B cell (primary cell): Measurements from ENCODE around the gene GALNT17. TPM values are rescaled to one million over a fixed set of nuclear protein-coding genes. Genes with fewer than 3 reads are reported as not detected.

Experiments used
- ATAC-seq: fragments of 200-7000 bp; cut with Tn5 transposase; one replicate; pipeline ENCODE4 v1.10.0; 2021; ENCODE audit warnings: low read depth, mild to moderate bottlenecking, moderate number of reproducible peaks, moderate library complexity
- CTCF ChIA-PET: fragments of 350-600 bp; sonication (Branson Sonifier 250); formaldehyde crosslinking; loops from one replicate; lab custom pipeline; 2021; ENCODE audit warnings: antibody characterized with exemption, inconsistent platforms; lab: Charles Lee
- POLR2A ChIA-PET: fragments of 350-600 bp; sonication (Branson Sonifier 250); formaldehyde crosslinking; loops from one replicate; lab custom pipeline; 2021; ENCODE audit warnings: antibody characterized with exemption; lab: Charles Lee
- DNase-seq: peaks from one replicate; pipeline ENCODE4 v3.0.0; 2013
- H2AFZ ChIP-seq: 2 replicates; pipeline ENCODE4 v1.6.1; 2012; ENCODE audit warnings: mild to moderate bottlenecking, low read depth, low read length; ENCODE audit not compliant: insufficient read depth, poor library complexity, severe bottlenecking
- H3K27ac ChIP-seq, 2 donors: 1 replicate in 1 of 2; 2 replicates in 1 of 2; pipeline ENCODE4 v1.5.1; 2012 to 2013; ENCODE audit warnings: low read length in 2 of 2, mild to moderate bottlenecking in 2 of 2, moderate library complexity in 1 of 2
- H3K27me3 ChIP-seq, 4 experiments: fragments of 200-600 bp in 1 of 4; sonication (generic) in 1 of 4; replicated peaks in 1 of 4; 1 replicate in 2 of 4; 2 replicates in 2 of 4; pipeline versions ENCODE4 v1.6.1 to v1.7.0; 2013 to 2016; ENCODE audit warnings: low read length in 3 of 4, mild to moderate bottlenecking in 2 of 4, mixed read lengths in 1 of 4, moderate library complexity in 1 of 4; ENCODE audit not compliant: insufficient read depth in 4 of 4, control insufficient read depth in 3 of 4; ENCODE audit errors: control extremely low read depth in 1 of 4
- H3K36me3 ChIP-seq, 2 experiments: replicated peaks in 1 of 2; 1 replicate in 1 of 2; 2 replicates in 1 of 2; pipeline versions ENCODE4 v1.6.1 to v1.7.1; 2013; ENCODE audit warnings: low read length in 1 of 2; ENCODE audit not compliant: insufficient read depth in 2 of 2, control insufficient read depth in 1 of 2; ENCODE audit errors: control extremely low read depth in 1 of 2, extremely low read depth in 1 of 2
- H3K4me1 ChIP-seq, 2 donors: fragments of 200-600 bp in 1 of 2; sonication (generic) in 1 of 2; 1 replicate in 1 of 2; 2 replicates in 1 of 2; pipeline versions ENCODE4 v1.5.1 to v1.6.1; 2013 to 2017; ENCODE audit warnings: low read length in 2 of 2; ENCODE audit not compliant: control insufficient read depth in 2 of 2, insufficient read depth in 2 of 2
- H3K4me2 ChIP-seq: replicated peaks from 2 replicates; pipeline ENCODE3; 2012; ENCODE audit warnings: mild to moderate bottlenecking, low read depth, low read length; ENCODE audit not compliant: poor library complexity, severe bottlenecking
- H3K4me3 ChIP-seq, 5 experiments: fragments of 200-600 bp in 1 of 5; sonication (generic) in 1 of 5; 1 replicate in 3 of 5; 2 replicates in 2 of 5; pipeline versions ENCODE4 v1.5.1 to v1.7.0; 2011 to 2016; ENCODE audit warnings: low read length in 4 of 5, mild to moderate bottlenecking in 4 of 5, low read depth in 2 of 5, control low read depth in 1 of 5, moderate library complexity in 1 of 5; ENCODE audit not compliant: insufficient read depth in 1 of 5; ENCODE audit errors: control extremely low read depth in 1 of 5, extremely low read depth in 1 of 5
- H3K79me2 ChIP-seq: fragments of 200-600 bp; sonication (generic); one replicate; pipeline ENCODE4 v1.6.0; 2016; ENCODE audit warnings: low read length; ENCODE audit not compliant: control insufficient read depth, insufficient read depth
- H3K9ac ChIP-seq: fragments of 200-600 bp; sonication (generic); 2 replicates; pipeline ENCODE4 v1.6.1; 2017; ENCODE audit warnings: mild to moderate bottlenecking, low read length, moderate library complexity
- H3K9me3 ChIP-seq, 3 donors: one replicate each; pipeline versions ENCODE4 v1.6.1 to v1.7.1; 2013; ENCODE audit warnings: low read length in 2 of 3; ENCODE audit not compliant: control insufficient read depth in 2 of 3, insufficient read depth in 1 of 3; ENCODE audit errors: control extremely low read depth in 1 of 3
- H4K20me1 ChIP-seq: 2 replicates; pipeline ENCODE4 v1.6.0; 2012; ENCODE audit warnings: mild to moderate bottlenecking, low read length; ENCODE audit not compliant: insufficient read depth, control insufficient read depth, poor library complexity, severe bottlenecking
- H3K27ac Mint-ChIP-seq: one replicate; pipeline ENCODE4 v1.8.0; 2021; ENCODE audit warnings: mixed read lengths
- H3K27me3 Mint-ChIP-seq: one replicate; pipeline ENCODE4 v1.8.0; 2021; ENCODE audit warnings: mixed read lengths
- H3K4me1 Mint-ChIP-seq: one replicate; pipeline ENCODE4 v1.8.0; 2021; ENCODE audit warnings: mixed read lengths
- H3K4me3 Mint-ChIP-seq: one replicate; pipeline ENCODE4 v1.8.0; 2021; ENCODE audit warnings: mixed read lengths
- H3K9me3 Mint-ChIP-seq: one replicate; pipeline ENCODE4 v1.8.0; 2022; ENCODE audit warnings: mixed read lengths; ENCODE audit not compliant: insufficient read depth
- CTCF ChIP-seq: fragments of 200-600 bp; IDR thresholded peaks from one replicate; pipeline ENCODE4 v1.8.0; 2022; ENCODE audit warnings: antibody characterized with exemption, mild to moderate bottlenecking
- EZH2 ChIP-seq: IDR thresholded peaks from 2 replicates; pipeline ENCODE4 v1.6.1; 2012; ENCODE audit warnings: borderline replicate concordance, low read depth, mild to moderate bottlenecking, moderate library complexity, low read length; ENCODE audit not compliant: insufficient read depth, poor library complexity, severe bottlenecking
- WGBS: methylation state at CpG from one replicate; pipeline ENCODE4 v1.1.5; 2013; ENCODE audit warnings: missing lambda C conversion rate; ENCODE audit not compliant: insufficient coverage; 5-methylcytosine and 5-hydroxymethylcytosine counted together
- intact Hi-C: fragments of 100-400 bp; cut with micrococcal nuclease; formaldehyde crosslinking; loops from one replicate; pipeline ENCODE4 v1.10.0; 2022
- polyA plus RNA-seq: library from polyadenylated mRNA; depleted of rRNA; stranded (reverse); fragments of >200 nt; gene quantifications from 2 replicates; pipeline ENCODE4 v1.2.3, GENCODE V29; 2012
- total RNA-seq, 2 donors: library from RNA; stranded (reverse); fragments of 120-200 nt in 1 of 2; gene quantifications; 1 replicate in 1 of 2; 2 replicates in 1 of 2; pipeline versions ENCODE4 v1.2.3 to v1.2.4, GENCODE V29; 2013 to 2022

The GALNT17 gene
- total and polyA plus RNA-seq, 2 donors (not counting 1 experiment from before 2014, with no cell fraction given): not detected

- CTCF ChIA-PET: no interaction called here
- H3K9me3 Mint-ChIP-seq: peaks cover 3% of the 10 kb centered on the region
- Histone ChIP-seq H3K9me3 (peaks cover 0 to 4% (median 0%) of the 10 kb centered on the region in 3 donors), H2AFZ (no peak overlapping the region), H3K79me2 (no peaks in the 10 kb centered on the region), H3K27ac (no peak overlapping the region), H3K9ac (no peak overlapping the region), H3K27me3 (no peaks in the 10 kb centered on the region), H4K20me1 (no peaks in the 10 kb centered on the region), H3K4me2 (no peak overlapping the region), H3K4me1 (no peaks in the 10 kb centered on the region), H3K36me3 (no peaks in the 10 kb centered on the region), H3K4me3 (no peak overlapping the region)
- no peak overlapping the region for H3K27ac Mint-ChIP-seq
- POLR2A ChIA-PET: no interaction called here
- no peaks in the 10 kb centered on the region for H3K4me1 Mint-ChIP-seq
- no peak for DNase-seq
- TF ChIP-seq CTCF (no peak), EZH2 (no peak)
- WGBS: no CpG with 5 or more reads among the region's 1 CpG
- intact Hi-C loops: no loop called here
- H3K27me3 Mint-ChIP-seq: no peaks in the 10 kb centered on the region
- no peak for ATAC-seq
- H3K4me3 Mint-ChIP-seq: no peak overlapping the region
Measured at GRCh38 chr7:71626206-71626605, 494.3 kb downstream of the GALNT17 start.

DNA sequence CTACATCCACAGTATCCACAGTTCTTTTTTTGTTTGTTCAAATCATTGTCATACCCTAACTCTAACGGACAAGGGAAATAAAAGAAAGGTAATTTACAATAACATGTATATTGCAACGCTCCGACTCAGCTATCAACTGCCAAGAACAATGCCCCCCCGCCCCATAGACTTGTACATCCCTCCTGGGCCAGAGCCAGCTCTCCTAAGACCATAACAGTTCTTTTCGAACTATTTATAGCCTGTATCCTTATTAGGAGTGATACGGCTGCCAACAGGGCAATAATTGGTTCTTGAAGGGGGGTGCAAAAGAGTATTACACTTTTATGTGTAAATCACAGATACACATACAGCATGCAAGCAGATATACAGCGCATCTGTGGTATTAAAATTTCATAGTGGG lies 495.7 kb downstream of the GALNT17 start:
- H3K4me3 ChIP-seq: no peak overlapping the region
- H3K36me3 ChIP-seq: no peaks in the 10 kb centered on the region
- intact Hi-C loops: no loop called here
- ChIA-PET CTCF (no interaction called here), POLR2A (no interaction called here)
- no peak overlapping the region for H3K9ac ChIP-seq
- no peaks in the 10 kb centered on the region for H3K9me3 Mint-ChIP-seq
- no peaks in the 10 kb centered on the region for H4K20me1 ChIP-seq
- ATAC-seq (no peak), DNase-seq (no peak)
- TF ChIP-seq EZH2 (no peak), CTCF (no peak)
- no peaks in the 10 kb centered on the region for H3K4me1 ChIP-seq
- H3K27ac Mint-ChIP-seq: no peak overlapping the region
- H3K27me3 Mint-ChIP-seq: no peaks in the 10 kb centered on the region
- H3K9me3 ChIP-seq: peaks cover 0 to 4% (median 0%) of the 10 kb centered on the region in 3 donors
- no peak overlapping the region for H3K4me3 Mint-ChIP-seq
- no peak overlapping the region for H3K27ac ChIP-seq
- no peak overlapping the region for H3K4me2 ChIP-seq
- H3K79me2 ChIP-seq: no peaks in the 10 kb centered on the region
- no peaks in the 10 kb centered on the region for H3K4me1 Mint-ChIP-seq
- WGBS: no CpG with 5 or more reads among the region's 7 CpGs
- H2AFZ ChIP-seq: no peak overlapping the region
- H3K27me3 ChIP-seq: no peaks in the 10 kb centered on the region
